ENCODE measurements around the gene SLC9A3. TPM values are rescaled to one million over a fixed set of nuclear protein-coding genes. Genes with fewer than 3 reads are reported as not detected.

SLC9A3 gene
- total RNA-seq, 1 experiment from 2014 or later = 1.5 TPM

- peaks cover 0 to 9% of the 10 kb centered on the region in 2 experiments; a peak in 3 of 4 replicates for H3K4me1 ChIP-seq (ENCODE audit: control insufficient read depth in 1 of 2, insufficient read depth in 2 of 2, low read length in 2 of 2)
- no TSS peak for BruUV-seq (replicated peaks)
- no peaks in the 10 kb centered on the region for H3K27me3 ChIP-seq (ENCODE audit: insufficient read depth, low read length)
- no peaks in the 10 kb centered on the region for H3K9me2 ChIP-seq (ENCODE audit: insufficient read depth)
- ATAC-seq (no peak), DNase-seq (ENCODE audit: low read depth, low spot score) (no peak)
- ChIA-PET CTCF (no interaction called here), POLR2A (no interaction called here), RAD21 (ENCODE audit: low non-redundant PET in 1 of 2, low total read pairs in 2 of 2, uncharacterized antibody in 2 of 2, unreplicated experiment in 2 of 2) (no interaction called here)
- H3K9me3 ChIP-seq (ENCODE audit: control insufficient read depth in 1 of 2, insufficient read depth in 1 of 2, low read depth in 1 of 2, low read length in 2 of 2) = no peaks in the 10 kb centered on the region
- TF ChIP-seq SP1 (IDR thresholded peaks at IDR 0.05; ENCODE audit: low read depth) = no peak
- no peak for TF ChIP-seq FOSL1 (IDR thresholded peaks at IDR 0.05; ENCODE audit: low read depth)
- no peak for TF ChIP-seq SRF (IDR thresholded peaks at IDR 0.05; ENCODE audit: low read depth)
- TF ChIP-seq EGR1 (IDR thresholded peaks at IDR 0.05; ENCODE audit: low read depth) = no peak
- no peak for TF ChIP-seq CEBPB (IDR thresholded peaks at IDR 0.05; ENCODE audit: low read depth)
- no peak for TF ChIP-seq POLR2A (IDR thresholded peaks at IDR 0.05; ENCODE audit: borderline replicate concordance, extremely low read depth, insufficient read depth, insufficient read length)
- TF ChIP-seq EZH2 (IDR thresholded peaks at IDR 0.05) = no peak
- TF ChIP-seq REST (IDR thresholded peaks at IDR 0.05; ENCODE audit: low read depth) = no peak
- no peak for TF ChIP-seq CBX3 (IDR thresholded peaks at IDR 0.05; ENCODE audit: low read depth)
- TF ChIP-seq ZFX (IDR thresholded peaks at IDR 0.05) = no peak
- no peak for TF ChIP-seq RAD21 (IDR thresholded peaks at IDR 0.05; ENCODE audit: low read depth)
- no peak for TF ChIP-seq SIN3A (IDR thresholded peaks at IDR 0.05; ENCODE audit: low read depth)
- TF ChIP-seq POLR2AphosphoS5 (IDR thresholded peaks at IDR 0.05; ENCODE audit: low read depth, low read length) = no peak
- TF ChIP-seq CTCF (IDR thresholded peaks at IDR 0.05 in 2 of 3, conservative IDR thresholded peaks at IDR 0.05 in 1 of 3; ENCODE audit: borderline replicate concordance in 1 of 3, insufficient read depth in 1 of 3, low read depth in 2 of 3, low read length in 2 of 3) = no peak
- TF ChIP-seq ZBTB33 (IDR thresholded peaks at IDR 0.05; ENCODE audit: extremely low read depth, insufficient replicate concordance, low read length) = no peak
- TF ChIP-seq ELF1 (IDR thresholded peaks at IDR 0.05; ENCODE audit: borderline replicate concordance, low read depth) = no peak
- no peak for TF ChIP-seq YY1 (IDR thresholded peaks at IDR 0.05; ENCODE audit: extremely low read depth, insufficient replicate concordance, low read depth, low read length)
- no peak for TF ChIP-seq JUND (IDR thresholded peaks at IDR 0.05)
- no peak for TF ChIP-seq MAX (IDR thresholded peaks at IDR 0.05)
- H3K79me2 ChIP-seq (ENCODE audit: insufficient read depth, low read length) = no peaks in the 10 kb centered on the region
- no peak overlapping the region for H3K4me2 ChIP-seq (ENCODE audit: low read length)
- H3K9ac ChIP-seq (ENCODE audit: low read length) = no peak overlapping the region
- H4K20me1 ChIP-seq (ENCODE audit: insufficient read depth) = no peaks in the 10 kb centered on the region
- H2AFZ ChIP-seq (ENCODE audit: low read depth, low read length, poor library complexity, severe bottlenecking) = no peak overlapping the region
- no peaks in the 10 kb centered on the region for H3K36me3 ChIP-seq (ENCODE audit: control insufficient read depth in 1 of 2, insufficient read depth in 2 of 2, low read length in 2 of 2)
- no peak overlapping the region for H3K4me3 ChIP-seq (replicated peaks in 1 of 2; ENCODE audit: low read depth in 1 of 2, low read length in 2 of 2)
- intact Hi-C loops (cut with micrococcal nuclease) = no loop called here
- H3K27ac ChIP-seq (ENCODE audit: low read depth, low read length) = no peak overlapping the region
These were observed 101.7 kb downstream of the SLC9A3 start for GRCh38 chr5:422323-423232.
